Measurements from ENCODE around the gene FERD3L. TPM values are rescaled to one million over a fixed set of nuclear protein-coding genes. Genes with fewer than 3 reads are reported as not detected.

Gene FERD3L
- total RNA-seq (2016; rRNA removed; fragmentation: Illumina TruSeq; extraction: Trizol) (not detected in 2 replicates), polyA plus RNA-seq (2011; rRNA removed) (not detected in 2 replicates), polyA minus RNA-seq (2011; rRNA and poly(A)+ RNA removed; ENCODE audit: low replicate concordance) (not detected in 2 replicates), Bru-seq, nascent RNA (not detected), BruChase-seq, experiment 1, labeled RNA remaining after a 6-hour chase (not detected), BruChase-seq, experiment 2, labeled RNA remaining after a 2-hour chase (not detected)
- total RNA-seq (2016; cell fraction: cytosol; rRNA removed; fragmentation: Illumina TruSeq; extraction: Trizol; ENCODE audit: low read depth) = not detected in 2 replicates
- not detected in 2 replicates for total RNA-seq (2016; cell fraction: insoluble cytoplasmic fraction; rRNA removed; fragmentation: Illumina TruSeq; extraction: Trizol)
- not detected in 2 replicates for total RNA-seq (2016; cell fraction: membrane; rRNA removed; fragmentation: Illumina TruSeq; extraction: Trizol)
- not detected in 2 replicates for total RNA-seq (2016; cell fraction: nucleus; rRNA removed; fragmentation: Illumina TruSeq; extraction: Trizol)
- not detected in 2 replicates for polyA plus RNA-seq (2011; cell fraction: cytosol; rRNA removed)
- not detected in 2 replicates for polyA plus RNA-seq (2011; cell fraction: nucleus; rRNA removed)
- not detected in 2 replicates for polyA plus RNA-seq (2012)
- polyA plus RNA-seq (2016; cell fraction: cytosol; fragmentation: Illumina TruSeq; extraction: Trizol; ENCODE audit: low read depth) = not detected in 2 replicates
- not detected in 2 replicates for polyA plus RNA-seq (2016; cell fraction: insoluble cytoplasmic fraction; fragmentation: Illumina TruSeq; extraction: Trizol; ENCODE audit: low read depth)
- polyA plus RNA-seq (2016; cell fraction: membrane; fragmentation: Illumina TruSeq; extraction: Trizol; ENCODE audit: low read depth) = not detected in 2 replicates
- polyA plus RNA-seq (2016; cell fraction: nucleus; fragmentation: Illumina TruSeq; extraction: Trizol; ENCODE audit: insufficient read depth, low read depth) = not detected in 2 replicates
- not detected in 2 replicates for polyA minus RNA-seq (2011; cell fraction: cytosol; rRNA and poly(A)+ RNA removed)
- not detected in 2 replicates for polyA minus RNA-seq (2011; cell fraction: nucleus; rRNA and poly(A)+ RNA removed)
- long read RNA-seq, experiment 1 = 0 reads
- long read RNA-seq, experiment 2 = 0 reads

- H3K9me3 ChIP-seq (ENCODE audit: low read length) = peaks cover 12% of the 10 kb centered on the region; the same call in 1 of the 2 replicates
- FAIRE-seq = no peak
- no peaks in the 10 kb centered on the region for H4K20me1 ChIP-seq (ENCODE audit: insufficient read depth, low read length)
- ChIA-PET POLR2A (no interaction called here), CTCF (ENCODE audit: low intra/inter-chr PET ratio, low total read pairs) (no interaction called here)
- H3K79me2 ChIP-seq (ENCODE audit: insufficient read depth, low read length) = no peaks in the 10 kb centered on the region
- no peak within 1 kb of the TSS for H3K9ac ChIP-seq (ENCODE audit: insufficient read depth, low read depth, low read length)
- no peak for TF ChIP-seq PHF20 (CRISPR knock-in tag; IDR thresholded peaks at IDR 0.05)
- TF ChIP-seq ZNF33A (CRISPR knock-in tag; IDR thresholded peaks at IDR 0.05; ENCODE audit: borderline replicate concordance) = no peak
- no peak for TF ChIP-seq MAFG (CRISPR knock-in tag; IDR thresholded peaks at IDR 0.05)
- TF ChIP-seq ZIK1 (CRISPR knock-in tag; IDR thresholded peaks at IDR 0.05; ENCODE audit: borderline replicate concordance, low read depth) = no peak
- TF ChIP-seq JUNB (CRISPR knock-in tag; IDR thresholded peaks at IDR 0.05; ENCODE audit: borderline replicate concordance) = no peak
- TF ChIP-seq ZNF724P (CRISPR knock-in tag; IDR thresholded peaks at IDR 0.05; ENCODE audit: borderline replicate concordance) = no peak
- no peak for TF ChIP-seq DNMT1 (CRISPR knock-in tag; IDR thresholded peaks at IDR 0.05)
- TF ChIP-seq ZMYM2 (CRISPR knock-in tag; IDR thresholded peaks at IDR 0.05) = no peak
- no peak for TF ChIP-seq TAF1 (CRISPR knock-in tag; IDR thresholded peaks at IDR 0.05)
- TF ChIP-seq, protein P1, sequence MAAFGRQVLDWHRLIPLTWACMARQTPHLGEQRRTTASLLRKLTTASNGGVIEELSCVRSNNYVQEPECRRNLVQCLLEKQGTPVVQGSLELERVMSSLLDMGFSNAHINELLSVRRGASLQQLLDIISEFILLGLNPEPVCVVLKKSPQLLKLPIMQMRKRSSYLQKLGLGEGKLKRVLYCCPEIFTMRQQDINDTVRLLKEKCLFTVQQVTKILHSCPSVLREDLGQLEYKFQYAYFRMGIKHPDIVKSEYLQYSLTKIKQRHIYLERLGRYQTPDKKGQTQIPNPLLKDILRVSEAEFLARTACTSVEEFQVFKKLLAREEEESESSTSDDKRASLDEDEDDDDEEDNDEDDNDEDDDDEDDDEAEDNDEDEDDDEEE (CRISPR knock-in tag; IDR thresholded peaks at IDR 0.05) = no peak
- TF ChIP-seq E2F1 (CRISPR knock-in tag; IDR thresholded peaks at IDR 0.05) = no peak
- no peak for TF ChIP-seq ZBED4 (CRISPR knock-in tag; IDR thresholded peaks at IDR 0.05; ENCODE audit: borderline replicate concordance)
- no peaks in the 10 kb centered on the region for H3K4me1 ChIP-seq (ENCODE audit: insufficient read depth, low read length)
- in situ Hi-C loops (cut with HindIII; ENCODE audit: extremely low pct_ligation_motif_present, low pct_unique_long_range_greater_than_20kb) (no loop called here), intact Hi-C loops (cut with micrococcal nuclease; ENCODE audit: unreplicated experiment) (no loop called here)
- H3K27ac ChIP-seq (ENCODE audit: extremely low read length, insufficient read depth, low read length) = no peak within 1 kb of the TSS
- H3K36me3 ChIP-seq (replicated peaks in 1 of 2; ENCODE audit: control insufficient read depth in 1 of 2, insufficient read depth in 2 of 2, low read length in 2 of 2) = no peaks in the 10 kb centered on the region
- no TSS peak for BruUV-seq (replicated peaks)
- no peak for DNase-seq (ENCODE audit: low spot score)
- no peak within 1 kb of the TSS for H2AFZ ChIP-seq (ENCODE audit: low read length)
- no peak within 1 kb of the TSS for H3K4me3 ChIP-seq (replicated peaks in 1 of 3; ENCODE audit: insufficient read depth in 1 of 3, low read depth in 2 of 3, low read length in 3 of 3)
- H3K27me3 ChIP-seq (ENCODE audit: control insufficient read depth in 1 of 2, insufficient read depth in 2 of 2, low read length in 2 of 2) = 0 out of 5 replicates have a peak, but pooled peaks cover 0 to 3% of the 10 kb centered on the region in 2 experiments
- H3K4me2 ChIP-seq (ENCODE audit: low read depth, low read length) = no peak within 1 kb of the TSS
- ATAC-seq = no peak
- WGBS (ENCODE audit: low lambda C conversion rate) = 27% methylated on average over 43 of the region's 51 CpGs
Measured at GRCh38 chr7:19144661-19145433, at the start of gene FERD3L. Gene FERD3L, minus strand, starts transcription at chr7:19145421. Its CDS starts 59 bp downstream, at chr7:19145362.

Data from HepG2 (cell line).